ENCODE data around the gene PTGES2.

Gene PTGES2

DNA sequence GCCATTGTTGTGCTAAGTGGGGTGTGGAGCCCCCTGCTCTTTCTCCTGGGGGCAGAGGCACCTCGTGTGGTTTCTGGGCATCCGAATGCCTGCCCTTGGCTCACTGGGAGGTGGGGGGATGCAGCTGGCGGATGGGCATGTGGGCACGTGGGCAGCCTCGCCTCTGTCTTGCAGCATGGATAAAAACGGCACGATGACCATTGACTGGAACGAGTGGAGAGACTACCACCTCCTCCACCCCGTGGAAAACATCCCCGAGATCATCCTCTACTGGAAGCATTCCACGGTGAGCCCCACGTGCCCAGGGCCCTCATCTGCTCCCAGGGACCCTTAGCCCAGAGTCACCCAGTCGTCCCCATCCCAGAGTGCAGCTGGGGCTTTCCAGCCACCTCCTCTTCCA is 25.3 kb downstream of the PTGES2 start:
- no peak for DNase-seq

DNA sequence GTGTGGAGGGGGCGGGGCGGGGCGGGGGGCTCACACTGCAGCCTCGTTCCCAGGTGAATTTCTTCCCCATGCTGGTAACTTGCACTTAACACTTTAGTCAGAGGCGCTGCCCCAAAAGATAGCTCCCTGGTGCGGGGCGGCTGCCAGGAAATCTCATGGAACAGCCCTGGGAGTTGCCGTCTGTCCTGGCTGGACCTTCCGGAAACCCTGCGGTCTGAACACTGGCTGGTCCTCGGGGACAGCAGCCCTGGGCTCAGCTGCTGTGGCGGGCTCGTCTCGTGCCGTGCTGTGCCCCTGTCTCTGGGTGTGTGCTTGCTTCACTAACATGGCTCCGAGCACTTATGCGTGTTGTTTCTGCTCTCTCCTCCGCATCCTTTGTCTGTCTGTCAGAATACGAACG is 25.8 kb downstream of the PTGES2 start:
- DNase-seq = no peak

DNA sequence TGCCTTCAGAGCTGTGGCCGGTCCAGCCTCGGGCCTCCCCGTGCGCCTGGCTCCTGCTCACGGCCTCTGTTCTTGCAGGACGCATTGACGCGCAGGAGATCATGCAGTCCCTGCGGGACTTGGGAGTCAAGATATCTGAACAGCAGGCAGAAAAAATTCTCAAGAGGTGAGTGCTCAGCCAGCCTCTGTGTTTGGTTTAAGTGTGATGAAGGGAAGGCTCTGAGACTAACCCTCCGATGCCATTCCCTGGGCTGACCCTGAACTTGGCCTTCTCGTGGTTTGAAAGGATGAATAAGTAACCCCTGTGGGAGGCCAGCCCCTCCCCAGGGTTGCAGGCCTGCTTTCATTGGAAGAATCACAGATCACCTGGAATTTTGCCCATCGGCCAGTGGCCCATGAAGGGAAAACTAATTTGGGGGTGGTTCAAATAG is 26.3 kb downstream of the PTGES2 start:
- no peak for DNase-seq

DNA sequence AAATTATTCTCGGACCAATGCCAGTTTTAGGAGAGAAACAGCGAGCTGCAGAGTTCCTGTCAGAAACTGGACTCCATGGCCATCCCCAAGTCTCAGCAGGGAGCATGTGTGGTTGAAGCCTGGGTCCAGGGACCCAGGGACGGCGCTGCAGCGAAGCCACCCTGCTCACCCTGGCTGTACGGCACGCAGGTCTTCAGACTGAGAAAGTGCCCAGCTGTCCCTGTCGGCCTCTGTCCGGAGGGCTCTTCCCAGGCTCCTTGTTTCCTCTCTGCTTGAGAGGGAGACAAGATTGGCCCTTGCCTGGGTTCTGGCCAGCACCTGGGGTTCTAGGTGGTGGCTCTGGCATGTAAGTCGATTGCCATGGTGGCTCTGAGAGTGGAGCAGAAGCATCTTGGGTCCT is 26.9 kb downstream of the PTGES2 start:
- DNase-seq = no peak

DNA sequence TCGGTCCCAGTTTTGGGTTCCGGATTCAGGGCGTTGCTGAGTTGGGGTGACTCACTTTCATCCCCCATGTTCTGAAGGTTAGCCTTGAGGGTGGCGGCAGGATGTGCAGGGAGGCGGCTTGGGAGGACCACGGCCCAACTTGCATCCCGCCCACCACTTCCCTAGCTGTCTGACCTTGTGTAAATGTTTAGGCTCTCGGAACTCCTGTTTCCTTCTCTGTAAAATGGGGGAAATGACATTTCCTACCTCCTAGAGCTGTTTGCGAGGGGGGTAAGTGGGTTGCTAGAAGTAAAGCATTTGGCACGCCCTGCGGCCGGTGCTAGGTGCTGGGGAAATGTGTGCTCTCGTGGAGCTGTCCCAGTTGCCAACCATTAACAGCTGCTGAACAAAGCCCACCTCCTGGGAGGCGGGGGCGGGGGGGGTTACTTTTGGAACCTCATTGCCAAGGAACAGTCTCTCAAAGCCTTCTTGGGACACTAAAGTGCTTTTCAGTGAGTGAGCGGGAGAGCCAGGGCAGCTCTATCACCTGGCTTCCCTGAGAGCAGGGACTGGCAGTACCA is 27.5 kb downstream of the PTGES2 start:
- DNase-seq = no peak

DNA sequence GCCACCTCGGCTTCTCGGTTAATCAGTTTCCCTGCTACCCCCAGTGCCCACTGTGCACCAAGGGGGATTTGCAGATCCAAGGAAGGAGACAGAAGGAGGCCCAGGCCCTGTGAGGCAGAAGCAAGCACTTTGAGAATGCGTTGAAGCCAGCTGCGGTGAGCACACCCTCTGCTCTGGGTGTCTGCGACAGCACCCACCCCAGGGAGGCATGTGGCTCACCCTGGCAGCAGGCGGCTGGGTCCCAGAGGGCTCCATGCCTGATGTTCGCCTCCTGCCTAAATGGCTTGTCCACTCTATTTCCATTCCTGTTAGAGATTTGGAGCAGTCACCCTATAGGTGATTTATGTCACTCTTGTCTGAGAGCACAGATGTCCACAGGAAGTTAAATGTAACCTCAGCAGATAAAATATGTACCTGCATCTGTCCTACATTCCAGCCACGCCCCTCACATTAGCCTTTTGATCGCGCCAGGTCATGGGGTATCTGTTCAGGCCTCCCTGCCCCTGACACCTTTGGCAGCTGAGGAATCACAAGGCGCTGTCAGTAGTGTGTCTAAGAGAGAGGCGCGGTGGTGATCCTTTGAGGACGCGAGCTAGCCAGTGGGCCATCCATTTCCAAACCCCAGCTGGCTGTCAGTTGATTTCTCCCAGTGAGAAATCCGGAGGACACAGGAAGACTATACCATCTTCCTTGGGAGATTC is 28.1 kb downstream of the PTGES2 start:
- DNase-seq = no peak

DNA sequence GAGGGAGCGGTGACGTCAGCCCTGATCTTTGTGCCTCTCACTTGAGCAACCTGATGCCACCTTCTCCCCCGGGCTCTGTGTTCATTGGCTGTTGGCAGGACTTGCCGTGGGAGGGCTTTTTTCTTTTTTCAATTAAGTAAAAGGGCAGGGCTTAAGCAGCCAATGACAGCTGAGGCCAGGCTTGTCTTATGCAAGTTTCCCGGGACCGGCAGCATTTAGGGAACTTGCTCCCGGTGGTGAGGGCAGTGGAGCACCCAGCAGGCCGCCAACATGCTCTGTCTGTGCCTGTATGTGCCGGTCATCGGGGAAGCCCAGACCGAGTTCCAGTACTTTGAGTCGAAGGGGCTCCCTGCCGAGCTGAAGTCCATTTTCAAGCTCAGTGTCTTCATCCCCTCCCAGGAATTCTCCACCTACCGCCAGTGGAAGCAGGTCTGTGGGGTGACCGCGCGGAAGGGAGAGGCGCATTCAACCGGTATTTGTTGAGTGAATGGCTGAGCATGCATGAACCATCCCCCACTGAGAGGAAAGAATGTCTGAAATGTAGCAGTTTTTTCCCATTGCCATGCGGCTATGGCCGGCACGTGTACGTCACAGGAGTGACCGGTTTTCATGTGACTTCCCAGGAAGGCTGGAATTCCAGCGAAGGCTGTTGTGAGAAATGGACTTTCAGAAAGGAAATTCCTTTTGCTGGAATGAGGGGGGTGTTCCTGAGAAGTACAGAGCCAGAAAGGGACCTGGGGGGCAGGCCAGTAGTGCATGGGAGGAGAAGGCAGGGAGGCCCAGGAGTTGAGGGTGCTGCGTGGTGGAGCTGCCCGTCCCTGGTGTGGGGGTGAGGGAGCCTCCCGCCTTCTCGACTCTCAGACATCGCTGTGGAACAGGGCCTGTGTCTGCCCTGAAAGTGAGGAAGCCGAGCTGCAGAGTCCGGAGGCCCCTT is 29.0 kb downstream of the PTGES2 start:
- DNase-seq = peak; percentile 63

DNA sequence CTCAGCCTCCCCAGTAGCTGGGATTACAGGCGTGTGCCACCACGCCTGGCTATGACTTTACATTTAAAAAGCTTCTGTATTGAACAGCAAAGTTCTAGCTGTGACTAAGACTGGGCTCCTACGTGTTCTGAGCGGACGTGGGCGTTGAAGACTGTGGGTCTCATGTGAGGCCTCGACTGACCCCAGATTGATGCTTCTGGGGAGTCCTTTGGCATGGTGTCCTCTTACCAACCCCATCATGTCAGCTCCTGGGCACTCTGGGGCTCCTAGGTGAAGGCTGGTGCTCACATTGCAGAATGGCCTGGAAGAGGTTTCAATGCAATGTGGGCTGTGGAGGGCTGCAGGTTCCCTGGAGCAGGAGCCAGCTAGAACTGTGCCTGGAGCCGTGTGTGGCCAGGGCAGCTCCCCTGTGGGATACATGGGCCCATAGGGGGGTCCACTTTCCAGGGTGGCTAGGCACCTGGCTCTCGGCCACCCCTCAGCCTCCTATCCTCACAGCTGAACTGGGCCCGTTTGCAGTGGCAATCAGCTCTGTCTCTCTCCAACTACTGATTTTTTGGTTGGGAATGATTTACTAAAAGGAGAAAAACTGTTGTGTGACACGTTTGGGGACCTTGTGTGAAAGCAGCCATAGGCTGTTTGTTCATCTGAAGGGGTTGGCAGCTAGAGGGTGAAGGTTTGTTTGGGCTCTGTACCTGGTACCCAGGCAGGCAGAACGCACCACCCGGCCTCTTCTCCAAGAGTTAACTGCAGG is 29.8 kb downstream of the PTGES2 start:
- no peak for DNase-seq

DNA sequence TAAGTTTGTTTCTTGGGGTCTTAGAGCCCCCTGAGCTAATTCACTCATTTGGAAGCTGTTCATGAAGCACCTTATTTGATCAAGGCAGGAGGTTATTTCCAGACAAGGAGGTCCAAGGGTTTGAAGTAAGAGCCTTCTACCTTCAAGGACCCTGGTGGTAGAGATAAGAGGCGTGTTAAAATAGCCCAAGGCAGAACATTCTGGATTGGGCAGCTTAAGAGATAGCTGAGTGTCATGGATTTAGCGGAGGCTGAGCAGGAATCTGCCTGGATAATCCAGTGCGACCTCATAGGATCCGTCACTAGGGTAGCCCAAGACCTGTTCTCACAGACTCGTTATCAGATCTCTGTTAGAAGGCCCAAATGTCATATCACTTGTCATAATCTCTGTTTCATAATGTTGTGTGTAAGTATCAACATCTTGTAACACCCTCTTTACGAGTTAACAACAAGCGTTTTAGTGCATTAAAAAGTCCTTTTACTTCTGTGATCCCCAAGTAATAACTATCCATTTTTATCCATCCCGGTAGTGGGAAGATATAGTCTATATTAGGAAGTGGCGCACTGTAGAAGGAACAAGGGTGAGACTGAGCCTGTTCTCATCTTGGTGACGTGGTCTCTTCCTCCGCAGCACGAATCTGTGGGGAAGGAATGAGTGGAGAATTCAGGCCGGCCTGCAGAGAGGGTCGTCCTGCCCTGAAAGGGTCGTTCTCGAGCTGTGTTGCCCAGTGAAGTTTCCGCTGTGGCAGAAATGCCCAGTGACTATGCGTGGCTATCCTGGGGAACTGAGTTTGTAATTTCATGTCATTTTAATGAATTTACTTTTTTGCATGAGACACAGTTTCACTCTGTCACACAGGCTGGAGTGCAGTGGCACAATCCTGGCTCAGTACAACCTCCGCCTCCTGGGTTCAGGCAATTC is 30.7 kb downstream of the PTGES2 start:
- DNase-seq = no peak

DNA sequence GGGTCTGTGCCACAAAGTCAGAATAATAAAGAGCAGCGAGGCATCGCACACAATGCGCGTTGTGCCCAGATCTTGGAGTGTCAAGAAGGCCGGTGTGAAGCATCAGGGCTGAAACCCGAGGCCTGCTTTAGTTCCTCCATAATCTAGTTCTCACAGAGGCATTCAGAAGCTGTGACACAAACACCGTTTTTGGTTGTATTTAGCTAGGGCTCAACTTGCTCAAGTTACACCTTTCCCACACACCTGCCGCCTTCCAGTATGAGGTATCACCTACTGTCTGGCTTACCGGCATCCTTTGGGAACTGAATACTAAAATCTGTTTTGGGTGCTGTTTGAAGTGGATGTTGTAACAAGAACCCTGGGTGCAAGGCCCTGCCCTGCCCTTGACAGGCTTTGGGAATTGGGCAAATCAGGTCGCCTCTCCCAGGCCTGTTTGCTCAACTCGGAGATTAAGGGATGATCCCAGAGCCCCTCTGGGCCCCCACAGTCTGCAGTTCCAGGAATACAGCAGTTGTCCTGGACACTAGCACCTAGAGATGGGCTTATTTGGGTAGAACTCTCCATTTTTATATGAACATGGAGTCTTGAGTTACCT is 32.5 kb downstream of the PTGES2 start:
- DNase-seq = no peak

DNA sequence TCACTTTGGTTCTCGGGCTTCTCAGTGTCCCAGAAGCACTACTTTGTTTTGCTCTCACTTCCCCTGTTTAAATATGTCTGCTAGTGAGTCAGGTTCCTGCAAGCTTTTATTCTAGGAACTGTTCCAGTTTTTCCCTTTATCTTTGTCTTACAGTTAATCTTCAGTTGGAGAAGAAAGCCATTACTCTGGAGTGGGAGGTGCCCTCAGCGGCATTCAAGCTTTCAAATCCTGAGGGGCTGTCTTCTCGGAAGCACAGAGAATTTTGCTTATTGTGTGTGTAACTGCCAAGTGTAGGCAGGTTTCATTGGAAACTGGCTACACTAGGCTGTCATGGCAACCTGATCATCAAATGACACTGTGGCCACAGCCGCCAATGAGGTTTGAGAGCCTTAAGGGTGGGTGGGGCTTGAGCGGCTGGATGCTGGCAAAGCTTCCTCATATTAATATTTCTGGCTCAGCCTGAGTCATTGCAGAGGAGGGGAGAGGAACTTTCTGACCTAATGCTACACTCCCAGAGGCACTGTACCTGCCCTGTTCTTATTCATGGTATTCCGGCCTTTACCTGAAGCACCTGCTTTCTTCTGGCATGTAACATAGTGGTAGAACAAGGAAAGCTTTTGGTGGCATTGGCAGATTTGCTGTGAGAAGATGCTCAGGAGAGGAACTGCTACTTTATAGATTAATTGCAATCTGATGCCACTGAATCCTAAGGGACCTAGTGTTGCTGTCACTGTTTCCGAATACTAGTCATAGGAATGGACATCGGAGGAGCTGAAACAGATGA is 33.2 kb downstream of the PTGES2 start:
- DNase-seq = peak; percentile 89

DNA sequence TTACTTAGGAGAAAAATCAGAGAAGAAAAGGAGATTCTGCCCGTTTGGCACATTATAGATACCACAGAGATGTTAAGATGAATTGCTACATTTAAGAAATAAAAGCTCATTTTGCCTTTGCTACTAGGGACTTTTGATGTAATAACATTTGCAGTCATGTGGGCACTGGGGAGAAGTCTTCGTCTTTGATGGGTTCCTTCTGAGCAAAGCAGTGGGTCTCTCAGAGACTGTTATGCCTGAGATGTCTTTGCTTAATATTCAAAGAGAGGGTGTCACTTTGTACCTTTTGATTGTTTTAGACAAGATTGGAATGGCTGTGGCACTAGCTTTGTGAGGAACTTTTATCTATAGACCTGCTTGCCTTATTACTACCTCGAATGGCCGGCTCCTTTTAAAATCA is 34.5 kb downstream of the PTGES2 start:
- DNase-seq = no peak

DNA sequence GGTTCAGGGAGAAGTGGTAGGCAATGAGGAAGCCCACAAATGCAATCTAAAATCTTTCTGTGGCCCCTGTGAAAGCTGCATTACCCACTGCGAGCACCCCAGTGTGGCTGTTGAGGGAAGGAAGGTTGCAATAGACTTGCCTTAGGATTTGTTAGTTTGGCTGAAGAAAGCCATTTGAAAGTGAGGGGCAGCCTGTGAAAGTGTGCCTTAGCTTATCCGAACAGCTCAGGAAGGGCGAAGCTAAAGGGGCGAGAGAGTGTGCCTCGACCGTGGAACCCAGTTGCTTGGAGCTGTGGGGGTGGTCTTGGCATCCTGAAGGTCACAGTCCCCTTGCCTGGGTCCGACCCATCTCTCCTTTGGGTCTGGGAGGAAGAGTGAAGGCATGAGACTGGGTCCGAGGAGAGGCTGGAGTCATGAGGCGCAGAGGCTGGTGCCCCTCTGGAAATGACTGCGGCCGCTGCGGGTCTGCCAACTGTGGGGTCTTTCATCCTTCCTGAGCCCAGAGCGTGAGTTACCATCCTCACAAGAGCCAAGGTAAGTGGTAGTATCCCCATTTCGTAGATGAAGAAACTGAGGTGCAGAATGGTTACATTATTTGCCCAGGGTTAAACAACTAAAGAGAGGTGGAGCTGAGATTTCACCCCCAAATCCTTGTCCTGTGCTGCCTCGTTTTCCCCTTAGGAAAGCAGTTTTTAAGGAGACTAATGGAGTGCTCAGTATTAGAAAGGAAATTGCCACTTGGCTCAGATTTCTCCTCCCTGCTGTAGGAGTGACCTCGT is 35.1 kb downstream of the PTGES2 start:
- no peak for DNase-seq

DNA sequence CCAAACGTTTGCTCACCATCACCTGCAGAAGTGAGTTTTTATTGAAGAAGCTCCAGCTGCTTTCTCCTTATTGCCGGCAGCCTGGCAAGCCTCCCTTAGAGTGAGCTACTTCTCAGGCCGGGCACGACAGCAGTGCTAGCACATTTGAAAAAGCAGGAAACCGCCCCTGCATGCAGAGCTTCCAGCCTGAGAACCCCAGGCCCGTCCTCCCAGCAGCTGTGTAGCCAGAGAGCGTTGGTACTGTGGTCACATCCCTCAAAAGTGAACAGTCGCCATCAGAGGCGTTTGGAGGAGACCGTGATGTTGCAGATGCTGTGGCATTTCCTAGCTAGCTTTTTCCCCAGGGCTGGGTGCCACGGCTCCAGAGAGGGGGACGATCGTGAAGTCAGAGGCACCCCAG is 36.0 kb downstream of the PTGES2 start:
- DNase-seq = no peak

DNA sequence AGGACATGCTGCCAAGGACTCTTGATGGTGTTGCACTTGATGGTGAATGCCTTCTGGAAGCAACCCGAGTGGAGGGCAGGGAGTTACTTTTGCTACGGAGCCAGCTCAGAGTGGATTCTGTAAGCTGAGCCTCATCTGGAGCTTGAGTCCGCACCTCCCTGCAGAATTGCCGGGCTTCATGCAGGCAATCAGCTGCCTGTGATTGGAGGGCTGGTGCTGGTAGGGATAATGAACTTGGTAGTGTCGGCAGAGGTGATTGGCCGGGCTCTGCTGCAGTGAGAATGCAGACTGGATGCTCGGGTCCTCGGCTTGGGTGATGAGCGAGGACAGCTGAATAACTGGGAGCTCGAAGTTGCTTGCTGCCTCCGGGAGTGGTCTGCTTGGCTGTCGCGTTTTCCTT is 36.4 kb downstream of the PTGES2 start:
- DNase-seq = no peak

DNA sequence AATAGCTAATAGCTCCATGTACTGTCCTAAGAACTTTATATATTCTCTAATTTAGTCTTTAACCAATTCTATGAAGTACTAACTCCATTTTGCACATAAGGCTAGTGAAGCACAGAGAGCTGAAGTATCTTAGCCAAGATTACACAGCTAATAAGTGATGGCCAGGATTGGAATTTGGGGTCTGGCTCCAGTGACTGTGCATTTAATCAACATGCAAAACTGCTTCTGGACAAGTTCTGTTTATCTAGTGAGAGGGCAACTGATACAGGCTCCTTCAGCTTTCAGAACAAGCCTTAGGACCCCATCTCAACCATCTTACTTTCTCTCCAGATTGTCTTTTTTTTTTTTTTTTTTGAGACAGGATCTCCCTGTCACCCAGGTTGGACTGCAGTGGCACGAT is 38.2 kb downstream of the PTGES2 start:
- no peak for DNase-seq

DNA sequence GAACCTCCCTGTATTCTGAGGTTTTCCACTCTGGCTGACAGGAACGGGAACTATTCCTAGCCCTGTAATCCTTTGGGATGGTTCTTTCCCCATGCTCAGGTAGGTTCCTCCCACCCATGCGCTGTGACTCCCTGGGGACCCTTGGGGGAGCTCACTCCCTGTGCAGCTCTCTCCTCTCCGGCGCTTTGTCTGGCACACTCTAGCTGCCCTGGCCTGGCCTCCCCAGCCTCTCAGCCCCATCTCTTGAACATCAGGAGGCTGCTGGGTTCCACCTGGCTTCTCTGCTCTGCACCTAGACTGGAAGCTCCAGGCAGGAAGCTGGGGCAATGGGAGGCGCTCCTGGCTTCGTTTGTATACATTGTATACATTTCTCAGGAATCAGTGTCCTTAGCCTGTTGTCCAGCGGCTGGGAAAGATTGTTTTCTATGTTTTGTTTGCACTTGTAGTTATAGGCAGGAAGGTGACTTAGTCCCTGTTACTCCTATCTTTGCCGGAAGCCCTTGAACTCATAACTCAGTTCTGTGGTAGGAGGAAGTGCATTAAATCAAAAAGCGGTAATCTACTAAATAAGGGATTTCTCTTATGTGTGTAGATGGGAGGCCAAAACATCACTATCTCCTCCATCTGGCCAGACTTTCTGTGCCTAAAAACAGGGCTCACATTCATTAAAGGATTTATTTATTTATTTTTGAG is 39.1 kb downstream of the PTGES2 start:
- no peak for DNase-seq

DNA sequence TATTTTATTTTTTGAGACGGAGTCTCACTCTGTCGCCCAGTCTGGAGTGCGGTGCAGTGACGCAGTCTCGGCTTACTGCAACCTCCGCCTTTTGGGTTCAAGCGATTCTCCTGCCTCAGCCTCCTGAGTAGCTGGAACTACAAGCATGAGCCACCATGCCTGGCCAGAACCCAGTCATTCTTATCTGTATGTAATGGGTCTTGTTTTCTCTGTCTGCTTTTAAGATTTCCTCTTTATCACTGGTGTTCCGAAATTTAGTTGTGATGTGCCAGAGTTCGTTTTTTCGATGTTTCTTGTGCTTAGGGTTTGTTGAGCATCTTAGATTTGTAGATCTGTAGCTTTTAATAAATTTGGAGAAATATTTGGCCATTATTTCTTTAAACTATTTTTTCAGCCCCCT is 40.3 kb downstream of the PTGES2 start:
- no peak for DNase-seq

DNA sequence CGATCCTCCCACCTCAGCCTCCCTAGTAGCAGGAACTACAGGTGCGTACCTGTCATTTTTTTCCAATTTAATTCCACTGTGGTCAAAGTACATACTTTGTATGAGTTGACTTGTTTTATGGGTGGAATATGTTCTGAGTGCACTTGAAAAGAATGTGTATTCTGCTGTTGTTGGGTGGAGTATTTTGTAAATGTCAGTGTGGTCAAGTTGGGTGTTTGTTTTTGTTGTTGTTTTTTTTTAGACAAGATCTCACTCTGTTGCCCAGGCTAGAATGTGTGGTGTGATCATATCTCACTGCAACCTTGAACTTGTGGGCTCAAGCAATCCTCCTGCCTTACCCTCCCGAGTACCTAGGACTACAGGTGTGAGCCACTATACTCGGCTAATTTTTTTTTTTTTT is 41.6 kb downstream of the PTGES2 start:
- no peak for DNase-seq

Measured in stimulated activated CD4-positive, alpha-beta T cell treated with anti-CD3 and anti-CD28 coated beads, Interleukin-4, amount 100 ng/mL, for 24 hours (primary cell).